B cell (primary cell): ENCODE measurements around the gene MAJIN. TPM values are rescaled to one million over a fixed set of nuclear protein-coding genes. Genes with fewer than 3 reads are reported as not detected.

ENCODE experiments used
- ATAC-seq: fragments of 200-7000 bp; cut with Tn5 transposase; one replicate; pipeline ENCODE4 v1.10.0; 2021; ENCODE audit warnings: low read depth, mild to moderate bottlenecking, moderate number of reproducible peaks, moderate library complexity
- CTCF ChIA-PET: fragments of 350-600 bp; sonication (Branson Sonifier 250); formaldehyde crosslinking; loops from one replicate; lab custom pipeline; 2021; ENCODE audit warnings: antibody characterized with exemption, inconsistent platforms; lab: Charles Lee
- POLR2A ChIA-PET: fragments of 350-600 bp; sonication (Branson Sonifier 250); formaldehyde crosslinking; loops from one replicate; lab custom pipeline; 2021; ENCODE audit warnings: antibody characterized with exemption; lab: Charles Lee
- DNase-seq: peaks from one replicate; pipeline ENCODE4 v3.0.0; 2013
- H2AFZ ChIP-seq: 2 replicates; pipeline ENCODE4 v1.6.1; 2012; ENCODE audit warnings: mild to moderate bottlenecking, low read depth, low read length; ENCODE audit not compliant: insufficient read depth, poor library complexity, severe bottlenecking
- H3K27ac ChIP-seq, 2 donors: 1 replicate in 1 of 2; 2 replicates in 1 of 2; pipeline ENCODE4 v1.5.1; 2012 to 2013; ENCODE audit warnings: low read length in 2 of 2, mild to moderate bottlenecking in 2 of 2, moderate library complexity in 1 of 2
- H3K27me3 ChIP-seq, 4 experiments: fragments of 200-600 bp in 1 of 4; sonication (generic) in 1 of 4; replicated peaks in 1 of 4; 1 replicate in 2 of 4; 2 replicates in 2 of 4; pipeline versions ENCODE4 v1.6.1 to v1.7.0; 2013 to 2016; ENCODE audit warnings: low read length in 3 of 4, mild to moderate bottlenecking in 2 of 4, mixed read lengths in 1 of 4, moderate library complexity in 1 of 4; ENCODE audit not compliant: insufficient read depth in 4 of 4, control insufficient read depth in 3 of 4; ENCODE audit errors: control extremely low read depth in 1 of 4
- H3K36me3 ChIP-seq, 2 experiments: replicated peaks in 1 of 2; 1 replicate in 1 of 2; 2 replicates in 1 of 2; pipeline versions ENCODE4 v1.6.1 to v1.7.1; 2013; ENCODE audit warnings: low read length in 1 of 2; ENCODE audit not compliant: insufficient read depth in 2 of 2, control insufficient read depth in 1 of 2; ENCODE audit errors: control extremely low read depth in 1 of 2, extremely low read depth in 1 of 2
- H3K4me1 ChIP-seq, 2 donors: fragments of 200-600 bp in 1 of 2; sonication (generic) in 1 of 2; 1 replicate in 1 of 2; 2 replicates in 1 of 2; pipeline versions ENCODE4 v1.5.1 to v1.6.1; 2013 to 2017; ENCODE audit warnings: low read length in 2 of 2; ENCODE audit not compliant: control insufficient read depth in 2 of 2, insufficient read depth in 2 of 2
- H3K4me2 ChIP-seq: replicated peaks from 2 replicates; pipeline ENCODE3; 2012; ENCODE audit warnings: mild to moderate bottlenecking, low read depth, low read length; ENCODE audit not compliant: poor library complexity, severe bottlenecking
- H3K4me3 ChIP-seq, 5 experiments: fragments of 200-600 bp in 1 of 5; sonication (generic) in 1 of 5; 1 replicate in 3 of 5; 2 replicates in 2 of 5; pipeline versions ENCODE4 v1.5.1 to v1.7.0; 2011 to 2016; ENCODE audit warnings: low read length in 4 of 5, mild to moderate bottlenecking in 4 of 5, low read depth in 2 of 5, control low read depth in 1 of 5, moderate library complexity in 1 of 5; ENCODE audit not compliant: insufficient read depth in 1 of 5; ENCODE audit errors: control extremely low read depth in 1 of 5, extremely low read depth in 1 of 5
- H3K79me2 ChIP-seq: fragments of 200-600 bp; sonication (generic); one replicate; pipeline ENCODE4 v1.6.0; 2016; ENCODE audit warnings: low read length; ENCODE audit not compliant: control insufficient read depth, insufficient read depth
- H3K9ac ChIP-seq: fragments of 200-600 bp; sonication (generic); 2 replicates; pipeline ENCODE4 v1.6.1; 2017; ENCODE audit warnings: mild to moderate bottlenecking, low read length, moderate library complexity
- H3K9me3 ChIP-seq, 3 donors: one replicate each; pipeline versions ENCODE4 v1.6.1 to v1.7.1; 2013; ENCODE audit warnings: low read length in 2 of 3; ENCODE audit not compliant: control insufficient read depth in 2 of 3, insufficient read depth in 1 of 3; ENCODE audit errors: control extremely low read depth in 1 of 3
- H4K20me1 ChIP-seq: 2 replicates; pipeline ENCODE4 v1.6.0; 2012; ENCODE audit warnings: mild to moderate bottlenecking, low read length; ENCODE audit not compliant: insufficient read depth, control insufficient read depth, poor library complexity, severe bottlenecking
- H3K27ac Mint-ChIP-seq: one replicate; pipeline ENCODE4 v1.8.0; 2021; ENCODE audit warnings: mixed read lengths
- H3K27me3 Mint-ChIP-seq: one replicate; pipeline ENCODE4 v1.8.0; 2021; ENCODE audit warnings: mixed read lengths
- H3K4me1 Mint-ChIP-seq: one replicate; pipeline ENCODE4 v1.8.0; 2021; ENCODE audit warnings: mixed read lengths
- H3K4me3 Mint-ChIP-seq: one replicate; pipeline ENCODE4 v1.8.0; 2021; ENCODE audit warnings: mixed read lengths
- H3K9me3 Mint-ChIP-seq: one replicate; pipeline ENCODE4 v1.8.0; 2022; ENCODE audit warnings: mixed read lengths; ENCODE audit not compliant: insufficient read depth
- EZH2 ChIP-seq: IDR thresholded peaks from 2 replicates; pipeline ENCODE4 v1.6.1; 2012; ENCODE audit warnings: borderline replicate concordance, low read depth, mild to moderate bottlenecking, moderate library complexity, low read length; ENCODE audit not compliant: insufficient read depth, poor library complexity, severe bottlenecking
- WGBS: methylation state at CpG from one replicate; pipeline ENCODE4 v1.1.5; 2013; ENCODE audit warnings: missing lambda C conversion rate; ENCODE audit not compliant: insufficient coverage; 5-methylcytosine and 5-hydroxymethylcytosine counted together
- intact Hi-C: fragments of 100-400 bp; cut with micrococcal nuclease; formaldehyde crosslinking; loops from one replicate; pipeline ENCODE4 v1.10.0; 2022
- polyA plus RNA-seq: library from polyadenylated mRNA; depleted of rRNA; stranded (reverse); fragments of >200 nt; gene quantifications from 2 replicates; pipeline ENCODE4 v1.2.3, GENCODE V29; 2012
- total RNA-seq, 2 donors: library from RNA; stranded (reverse); fragments of 120-200 nt in 1 of 2; gene quantifications; 1 replicate in 1 of 2; 2 replicates in 1 of 2; pipeline versions ENCODE4 v1.2.3 to v1.2.4, GENCODE V29; 2013 to 2022
- TF ChIP-seq, protein P1 (sequence below): fragments of 200-600 bp; IDR thresholded peaks from one replicate; pipeline ENCODE4 v1.8.0; 2022; ENCODE audit warnings: antibody characterized with exemption, mild to moderate bottlenecking

MAJIN gene
- total and polyA plus RNA-seq, 2 donors (not counting 1 experiment from before 2014, with no cell fraction given), result 0.71 to 2.4 TPM

DNA sequence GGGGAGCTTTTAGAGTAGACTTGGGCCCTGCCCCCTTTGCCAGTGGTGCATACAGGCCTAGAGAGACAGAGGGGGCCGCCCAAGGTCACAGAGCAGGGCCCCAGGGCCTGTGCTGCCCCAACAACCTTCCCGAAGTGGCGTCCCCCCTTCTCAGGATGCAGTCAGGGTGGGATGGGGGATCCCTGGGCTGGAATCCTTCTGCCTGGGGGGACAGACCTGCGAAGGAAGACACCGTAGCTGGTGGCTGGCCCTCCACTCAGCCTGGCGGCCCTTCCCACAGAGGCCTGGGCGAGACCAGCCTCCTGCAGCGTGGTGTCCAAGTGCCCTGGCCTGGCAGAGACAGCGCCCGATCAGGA, 79.1 kb downstream of the MAJIN start:
- H3K27ac Mint-ChIP-seq, result peak overlapping the region; percentile 59
- H3K4me1 Mint-ChIP-seq, result peaks cover 27% of the 10 kb centered on the region
- WGBS, result 96% methylated on average over 10 of the region's 10 CpGs
- POLR2A ChIA-PET, result interaction anchor here (0.8 to 6.9 kb wide), 3 partner anchors 13 to 45 kb away, joined by 3 to 39 read pairs (median 3); partner anchors contain the start of gene EHD1
- H3K9me3 Mint-ChIP-seq, result no peaks in the 10 kb centered on the region
- DNase-seq (no peak), ATAC-seq (no peak)
- H3K27me3 Mint-ChIP-seq, result no peaks in the 10 kb centered on the region
- peak overlapping the region; percentile 25 to 51 for H3K27ac ChIP-seq
- H3K4me2 ChIP-seq, result peak overlapping the region; percentile 56
- no peak overlapping the region for H3K9ac ChIP-seq
- no peaks in the 10 kb centered on the region for H3K27me3 ChIP-seq
- TF ChIP-seq, protein P1, sequence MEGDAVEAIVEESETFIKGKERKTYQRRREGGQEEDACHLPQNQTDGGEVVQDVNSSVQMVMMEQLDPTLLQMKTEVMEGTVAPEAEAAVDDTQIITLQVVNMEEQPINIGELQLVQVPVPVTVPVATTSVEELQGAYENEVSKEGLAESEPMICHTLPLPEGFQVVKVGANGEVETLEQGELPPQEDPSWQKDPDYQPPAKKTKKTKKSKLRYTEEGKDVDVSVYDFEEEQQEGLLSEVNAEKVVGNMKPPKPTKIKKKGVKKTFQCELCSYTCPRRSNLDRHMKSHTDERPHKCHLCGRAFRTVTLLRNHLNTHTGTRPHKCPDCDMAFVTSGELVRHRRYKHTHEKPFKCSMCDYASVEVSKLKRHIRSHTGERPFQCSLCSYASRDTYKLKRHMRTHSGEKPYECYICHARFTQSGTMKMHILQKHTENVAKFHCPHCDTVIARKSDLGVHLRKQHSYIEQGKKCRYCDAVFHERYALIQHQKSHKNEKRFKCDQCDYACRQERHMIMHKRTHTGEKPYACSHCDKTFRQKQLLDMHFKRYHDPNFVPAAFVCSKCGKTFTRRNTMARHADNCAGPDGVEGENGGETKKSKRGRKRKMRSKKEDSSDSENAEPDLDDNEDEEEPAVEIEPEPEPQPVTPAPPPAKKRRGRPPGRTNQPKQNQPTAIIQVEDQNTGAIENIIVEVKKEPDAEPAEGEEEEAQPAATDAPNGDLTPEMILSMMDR, result no peak
- TF ChIP-seq EZH2, result no peak
- intact Hi-C loops, result no loop called here
- H2AFZ ChIP-seq, result peak overlapping the region; percentile 51
- H3K4me3 ChIP-seq, result no peak overlapping the region
- H3K79me2 ChIP-seq, result peaks cover 11% of the 10 kb centered on the region
- no peaks in the 10 kb centered on the region for H3K9me3 ChIP-seq
- no peak overlapping the region for H3K4me3 Mint-ChIP-seq
- H3K36me3 ChIP-seq, result peaks cover 0 to 13% of the 10 kb centered on the region in 2 experiments
- H3K4me1 ChIP-seq, result peaks cover 33 to 43% of the 10 kb centered on the region in 2 donors
- no peaks in the 10 kb centered on the region for H4K20me1 ChIP-seq
- CTCF ChIA-PET, result interaction anchor here (1.1 to 30.2 kb wide), 7 partner anchors 8 to 149 kb away, joined by 3 to 1254 read pairs (median 10); partner anchors contain the start of genes BATF2, CDC42BPG and RASGRP2

DNA sequence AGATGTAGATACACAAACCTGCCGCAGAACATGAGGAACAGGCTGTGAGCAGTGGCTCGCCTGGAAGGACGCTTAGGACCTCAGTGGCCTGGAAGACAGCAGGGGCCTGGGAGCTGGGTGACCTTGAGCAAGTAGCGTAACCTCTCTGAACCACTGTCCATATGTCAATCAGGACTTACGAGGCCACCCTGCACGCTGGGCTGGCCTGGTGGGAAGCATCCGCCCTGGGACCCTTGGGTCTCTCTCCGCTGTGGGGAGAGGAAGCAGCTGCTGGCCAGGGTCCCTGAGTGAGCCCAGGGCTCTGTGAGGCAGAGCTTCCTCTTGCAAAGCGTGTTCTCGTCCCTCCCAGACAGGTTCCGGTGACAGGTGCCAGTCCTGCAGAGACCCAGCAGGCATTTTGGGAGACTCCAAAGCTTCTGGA, 79.5 kb downstream of the MAJIN start:
- TF ChIP-seq EZH2, result no peak
- TF ChIP-seq, protein P1, result no peak
- H3K4me3 Mint-ChIP-seq, result no peak overlapping the region
- Histone ChIP-seq H3K27me3 (no peaks in the 10 kb centered on the region), H2AFZ (peak overlapping the region; percentile 51), H4K20me1 (no peaks in the 10 kb centered on the region), H3K36me3 (peaks cover 0 to 9% of the 10 kb centered on the region in 2 experiments), H3K9ac (no peak overlapping the region), H3K79me2 (peaks cover 11% of the 10 kb centered on the region), H3K9me3 (no peaks in the 10 kb centered on the region), H3K4me1 (peaks cover 36 to 47% of the 10 kb centered on the region in 2 donors), H3K4me3 (no peak overlapping the region), H3K4me2 (peak overlapping the region; percentile 56), H3K27ac (peak overlapping the region; percentile 25 to 51)
- WGBS, result 45% methylated on average over 11 of the region's 11 CpGs
- no peaks in the 10 kb centered on the region for H3K27me3 Mint-ChIP-seq
- H3K9me3 Mint-ChIP-seq, result no peaks in the 10 kb centered on the region
- ChIA-PET POLR2A (interaction anchor here (0.8 to 6.9 kb wide), 3 partner anchors 12 to 45 kb away, joined by 3 to 39 read pairs (median 3); partner anchors contain the start of gene EHD1), CTCF (interaction anchor here (0.7 to 30.2 kb wide), 9 partner anchors 8 to 149 kb away, joined by 3 to 1254 read pairs (median 6); partner anchors contain the start of genes BATF2, CDC42BPG and RASGRP2)
- H3K4me1 Mint-ChIP-seq, result peaks cover 30% of the 10 kb centered on the region
- intact Hi-C loops, result no loop called here
- peak overlapping the region; percentile 59 for H3K27ac Mint-ChIP-seq
- DNase-seq (no peak), ATAC-seq (no peak)
